GM11168 (cell line): ENCODE results near the gene CALML5.

Experiments used
- in situ Hi-C: fragments of 300-500 bp; cut with MboI; formaldehyde crosslinking; loops from one replicate; pipeline ENCODE4 v1.12.0; 2022; ENCODE audit warnings: low sequenced_read_pairs; ENCODE audit not compliant: unreplicated experiment

Gene CALML5

DNA sequence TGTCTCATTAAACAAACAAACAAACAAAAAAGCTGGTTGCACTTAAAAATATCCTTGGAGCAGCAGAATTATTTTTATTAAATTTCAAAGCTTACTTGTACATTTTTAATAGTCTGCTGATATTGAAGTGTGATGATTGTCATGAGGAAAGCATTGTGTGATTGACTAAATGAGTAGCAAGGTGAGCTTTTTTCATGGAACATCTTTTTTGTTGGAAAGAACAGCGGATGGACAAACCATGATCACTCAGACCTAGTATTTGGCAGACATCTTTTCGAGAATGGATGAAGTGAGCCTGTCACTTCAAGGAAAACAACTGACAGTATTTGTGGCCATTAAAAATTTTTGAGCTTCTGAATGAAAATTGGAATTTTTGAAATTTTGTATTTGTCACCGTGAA lies 19.7 kb upstream of the CALML5 start:
- in situ Hi-C loops: no loop called here

DNA sequence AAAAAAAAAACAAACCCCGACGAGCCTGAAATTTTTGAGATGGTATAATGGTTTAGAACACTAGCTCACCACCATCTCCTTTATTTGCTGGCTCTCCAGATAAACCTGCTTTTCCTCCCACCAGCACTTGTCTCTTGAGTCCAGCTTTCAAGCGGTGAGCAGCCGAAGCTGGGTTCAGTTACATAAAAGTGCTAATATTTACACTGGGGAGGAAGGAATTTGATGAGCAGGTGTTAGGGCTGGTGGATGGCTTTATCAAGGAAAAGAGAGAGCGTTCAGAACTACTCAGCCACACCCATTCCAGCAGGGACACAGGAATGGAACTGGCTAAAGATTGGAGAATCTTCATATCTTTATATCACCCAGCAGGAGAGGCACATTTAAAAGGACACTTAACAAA lies 18.8 kb upstream of the CALML5 start:
- in situ Hi-C loops: no loop called here

- in situ Hi-C loops: no loop called here
Observed at GRCh38 chr10:5517546-5517945, 18.2 kb upstream of the CALML5 start.

GRCh38 chr10:5515948-5516761 lies 16.8 kb upstream of the CALML5 start:
- in situ Hi-C loops: no loop called here

DNA sequence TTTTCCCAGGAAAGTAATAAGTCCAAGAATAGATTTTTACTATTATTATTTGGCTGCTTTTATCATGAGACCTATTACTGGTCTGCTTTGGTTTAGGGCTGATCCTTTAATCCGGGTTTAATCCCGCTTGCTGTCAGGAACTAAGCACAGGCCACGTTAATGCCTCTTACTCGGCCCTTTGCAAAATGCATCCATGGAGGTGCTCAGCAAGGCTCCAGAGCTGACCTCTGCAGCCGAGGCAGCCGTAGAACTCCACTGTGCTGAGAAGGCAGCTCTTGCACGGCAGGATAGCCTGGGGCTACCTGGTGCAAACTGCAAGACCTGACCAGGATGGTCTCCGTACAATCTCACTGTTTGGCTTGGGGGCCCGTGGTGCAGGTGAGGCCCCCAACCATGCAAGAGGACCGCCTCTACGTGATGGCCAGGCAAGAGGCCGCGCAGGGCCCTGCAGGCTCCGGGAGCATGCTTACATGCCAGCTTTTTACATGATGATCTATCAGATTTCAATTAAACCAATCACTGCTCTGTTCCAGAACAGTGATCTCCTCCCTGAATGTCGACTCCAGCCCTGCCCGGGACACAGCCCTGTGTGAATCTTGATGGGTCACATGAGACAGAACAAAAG lies 15.0 kb upstream of the CALML5 start:
- in situ Hi-C loops: no loop called here

GRCh38 chr10:5512881-5513612 lies 13.7 kb upstream of the CALML5 start:
- in situ Hi-C loops: no loop called here

- in situ Hi-C loops: no loop called here
Observed at GRCh38 chr10:5512331-5512730, 13.0 kb upstream of the CALML5 start.

DNA sequence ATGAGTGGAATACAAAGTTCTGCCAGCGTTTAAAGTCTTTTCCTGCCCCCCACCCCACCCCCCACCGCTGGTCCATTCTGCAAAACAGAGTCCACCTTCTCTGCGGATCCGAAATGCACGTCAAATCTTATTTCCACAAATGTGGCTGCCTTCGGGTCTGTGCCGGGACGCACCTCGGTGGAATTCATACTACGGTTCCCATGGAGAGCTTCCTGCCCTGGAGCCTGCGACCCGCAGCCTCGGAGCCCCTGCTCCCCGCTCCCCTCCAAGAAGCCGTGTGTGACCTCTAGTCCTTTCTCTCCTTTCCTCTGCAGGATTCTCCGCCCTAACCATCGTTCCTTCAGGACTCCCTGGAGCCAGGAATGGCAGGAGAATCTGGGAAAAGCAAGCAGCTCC lies 12.5 kb upstream of the CALML5 start:
- in situ Hi-C loops: no loop called here

- in situ Hi-C loops: no loop called here
Observed at GRCh38 chr10:5511231-5511884, 12.0 kb upstream of the CALML5 start.

DNA sequence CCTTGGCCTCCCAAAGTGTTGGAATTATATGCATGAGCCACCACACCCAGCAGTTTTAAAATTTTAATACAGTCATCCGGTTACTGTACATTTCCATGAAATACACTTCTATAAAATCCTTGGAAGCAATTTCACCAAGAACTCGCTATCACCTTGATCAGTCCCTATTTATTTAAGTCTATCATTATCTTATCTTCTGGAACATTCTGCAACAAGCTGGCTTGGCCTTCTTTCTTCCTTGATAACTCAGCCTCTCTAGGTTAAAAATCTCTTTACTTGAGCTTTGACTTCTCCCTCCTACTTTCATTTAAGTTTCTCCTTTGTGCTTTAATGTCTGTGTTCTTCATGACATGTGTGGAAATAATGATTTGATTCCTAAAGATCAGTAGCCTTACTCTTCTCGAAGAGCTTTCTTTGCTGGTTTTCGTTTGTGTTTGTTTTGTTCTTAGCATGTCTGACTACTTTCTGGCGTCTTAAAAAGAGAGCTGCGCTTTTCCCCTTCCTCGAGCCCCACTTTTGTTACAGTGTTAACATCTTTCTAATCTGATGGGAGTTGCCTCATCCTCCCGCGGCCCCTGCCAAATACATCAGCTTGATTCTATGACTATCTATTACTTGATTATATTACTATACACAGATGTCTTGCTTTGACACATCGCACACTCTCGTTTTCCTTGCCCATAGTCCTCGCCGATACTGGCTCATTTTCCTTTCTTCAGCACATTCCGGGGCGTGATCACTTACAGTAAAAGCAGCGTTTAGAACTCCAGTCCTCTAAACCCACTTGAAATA lies 11.1 kb upstream of the CALML5 start:
- in situ Hi-C loops: no loop called here

GRCh38 chr10:5509691-5510090 lies 10.3 kb upstream of the CALML5 start:
- in situ Hi-C loops: no loop called here

- in situ Hi-C loops: no loop called here
Observed at GRCh38 chr10:5509236-5509635, 9.9 kb upstream of the CALML5 start.

DNA sequence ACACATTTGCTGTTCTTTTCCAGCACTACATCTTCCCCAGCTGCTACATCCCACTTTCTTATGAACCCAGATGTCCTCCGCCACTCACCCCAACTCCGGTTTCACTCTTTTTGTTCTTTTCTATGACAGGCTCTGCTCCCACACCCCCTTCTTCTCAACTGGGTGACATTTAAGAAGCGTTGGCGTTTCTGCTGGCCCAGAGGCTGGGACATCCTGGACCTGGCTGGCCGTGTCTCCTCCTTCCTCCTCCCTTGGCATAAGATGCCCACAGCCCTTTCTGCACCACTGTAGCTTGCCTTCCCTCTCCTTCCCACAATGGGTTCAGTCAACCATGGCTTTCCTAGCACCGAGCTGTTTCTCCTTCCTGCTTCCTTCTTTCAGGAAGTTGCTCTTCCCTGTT lies 9.4 kb upstream of the CALML5 start:
- in situ Hi-C loops: no loop called here

DNA sequence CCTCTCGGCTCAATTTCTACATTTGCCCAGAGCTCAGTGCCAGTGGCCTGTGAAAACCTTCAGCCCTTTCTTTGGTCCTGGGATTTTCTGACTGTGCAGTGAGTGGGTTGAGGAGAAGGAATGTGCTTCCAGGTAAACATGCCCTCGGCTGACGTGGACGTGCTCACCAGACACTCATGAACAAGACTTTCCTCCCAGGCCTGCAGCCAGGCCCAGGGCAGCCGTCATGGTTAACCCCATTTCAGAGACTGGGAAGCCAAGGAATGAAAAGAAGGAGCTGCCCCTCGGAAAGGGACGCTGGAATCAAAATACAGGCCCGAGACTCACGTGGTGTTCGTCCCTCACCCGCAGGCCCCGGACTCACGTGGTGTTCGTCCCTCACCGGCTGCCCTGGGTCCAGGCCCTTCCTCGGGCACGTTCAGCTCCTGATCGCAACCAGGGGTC lies 8.8 kb upstream of the CALML5 start:
- in situ Hi-C loops: no loop called here

- in situ Hi-C loops: no loop called here
Observed at GRCh38 chr10:5507649-5508131, 8.3 kb upstream of the CALML5 start.

GRCh38 chr10:5506751-5507648 lies 7.6 kb upstream of the CALML5 start:
- in situ Hi-C loops: no loop called here

- in situ Hi-C loops: no loop called here
Observed at GRCh38 chr10:5506246-5506645, 6.9 kb upstream of the CALML5 start.

DNA sequence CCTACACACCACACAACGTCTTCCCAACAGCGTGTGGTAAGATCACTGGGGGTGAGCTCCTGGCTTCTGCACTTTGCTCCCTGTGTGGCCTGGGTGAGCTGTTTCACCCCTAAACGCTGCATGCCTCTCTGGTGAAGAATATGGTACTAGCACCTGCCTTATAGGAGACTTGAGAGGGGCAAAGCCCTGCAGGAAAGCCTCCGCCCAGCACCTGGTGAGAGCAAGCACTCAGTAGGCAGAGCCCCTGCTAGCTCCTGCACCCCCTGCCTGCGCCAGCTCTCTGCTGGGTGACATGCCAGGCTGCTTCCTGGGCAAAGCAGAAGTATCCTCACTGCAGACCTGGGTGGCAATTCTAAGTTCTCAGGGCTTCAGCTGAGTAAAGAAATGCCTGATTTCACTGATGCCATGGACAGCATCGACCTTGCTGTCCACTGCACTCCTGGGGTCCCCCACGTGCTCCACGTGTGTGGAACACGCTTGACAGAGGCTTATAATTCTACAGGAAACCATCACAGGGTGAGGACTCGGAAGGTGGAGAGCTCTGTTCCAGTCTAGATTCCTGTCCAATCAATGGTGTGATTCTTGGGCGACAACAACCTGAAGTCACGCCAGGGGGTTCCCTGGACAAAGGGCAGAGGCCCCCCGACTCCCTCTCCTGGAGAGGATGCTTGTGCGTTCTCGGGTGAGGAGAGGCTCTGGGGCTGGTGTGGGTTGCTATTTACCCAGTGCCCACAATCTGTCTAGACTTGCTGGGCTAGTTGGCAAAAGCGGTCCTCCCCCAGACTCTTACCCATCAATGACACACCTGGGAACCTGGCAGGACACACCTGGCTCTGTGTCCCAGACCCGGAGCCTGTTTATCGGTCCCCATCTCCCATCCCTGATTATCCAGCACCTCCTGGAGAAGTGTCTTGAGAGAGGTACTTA lies 5.0 kb upstream of the CALML5 start:
- in situ Hi-C loops: no loop called here
